CD4-positive, alpha-beta memory T cell (primary cell): ENCODE results near the gene GPAM. TPM values are rescaled to one million over a fixed set of nuclear protein-coding genes. Genes with fewer than 3 reads are reported as not detected.
"Not testable (repeated sequence)": the region's sequence is repeated elsewhere in the genome, so short reads cannot be mapped to it uniquely, and the experiment has no call there.

Source experiments
- CTCF ChIA-PET: fragments of 350-600 bp; sonication (Branson Sonifier 250); formaldehyde crosslinking; loops from one replicate; lab custom pipeline; 2021; ENCODE audit warnings: inconsistent platforms; ENCODE audit not compliant: partially characterized antibody; lab: Charles Lee
- POLR2A ChIA-PET: fragments of 350-600 bp; sonication (Branson Sonifier 250); formaldehyde crosslinking; loops from one replicate; lab custom pipeline; 2021; ENCODE audit not compliant: partially characterized antibody; lab: Charles Lee
- DNase-seq, 5 donors: peaks; one replicate each; pipeline versions ENCODE4 v3.0.0 to v3.0.0-alpha.2; 2020 to 2022; ENCODE audit warnings: mixed read lengths in 1 of 5
- H3K27ac ChIP-seq: one replicate; pipeline ENCODE4 v1.7.0; 2013; ENCODE audit warnings: low read depth, low read length
- H3K27me3 ChIP-seq: 2 replicates; pipeline ENCODE4 v1.7.0; 2013; ENCODE audit warnings: mild to moderate bottlenecking, low read length, moderate library complexity; ENCODE audit not compliant: insufficient read depth
- H3K36me3 ChIP-seq: 2 replicates; pipeline ENCODE4 v1.7.0; 2013; ENCODE audit warnings: mild to moderate bottlenecking, low read length, moderate library complexity; ENCODE audit not compliant: insufficient read depth
- H3K4me1 ChIP-seq: 2 replicates; pipeline ENCODE4 v1.7.0; 2013; ENCODE audit warnings: mild to moderate bottlenecking, low read length, moderate library complexity; ENCODE audit not compliant: insufficient read depth
- H3K4me3 ChIP-seq, 2 donors: one replicate each; pipeline ENCODE4 v1.7.0; 2013; ENCODE audit warnings: low read length in 2 of 2, mild to moderate bottlenecking in 1 of 2
- H3K9me3 ChIP-seq, 2 donors: one replicate each; pipeline ENCODE4 v1.7.0; 2013; ENCODE audit warnings: low read length in 2 of 2, control low read depth in 1 of 2; ENCODE audit not compliant: control insufficient read depth in 1 of 2
- H3K27ac Mint-ChIP-seq, 7 donors: one replicate each; pipeline ENCODE4 v1.8.0; 2020 to 2021; ENCODE audit warnings: mixed read lengths in 7 of 7, mild to moderate bottlenecking in 6 of 7, inconsistent platforms in 3 of 7, moderate library complexity in 3 of 7
- H3K27me3 Mint-ChIP-seq, 2 donors: one replicate each; pipeline ENCODE4 v1.8.0; 2020 to 2021; ENCODE audit warnings: mixed read lengths in 2 of 2
- H3K36me3 Mint-ChIP-seq, 2 donors: one replicate each; pipeline ENCODE4 v1.8.0; 2020 to 2021; ENCODE audit warnings: mixed read lengths in 2 of 2, inconsistent platforms in 1 of 2, mild to moderate bottlenecking in 1 of 2
- H3K4me1 Mint-ChIP-seq, 4 donors: one replicate each; pipeline ENCODE4 v1.8.0; 2020 to 2021; ENCODE audit warnings: mixed read lengths in 4 of 4, mild to moderate bottlenecking in 1 of 4
- H3K4me3 Mint-ChIP-seq, 8 donors: one replicate each; pipeline ENCODE4 v1.8.0; 2020 to 2021; ENCODE audit warnings: mixed read lengths in 8 of 8, mild to moderate bottlenecking in 7 of 8, moderate library complexity in 6 of 8, inconsistent platforms in 3 of 8
- H3K9me3 Mint-ChIP-seq, 8 donors: one replicate each; pipeline ENCODE4 v1.8.0; 2020 to 2021; ENCODE audit warnings: mixed read lengths in 8 of 8, mild to moderate bottlenecking in 5 of 8, inconsistent platforms in 3 of 8, moderate library complexity in 1 of 8
- intact Hi-C: fragments of 100-400 bp; cut with micrococcal nuclease; formaldehyde crosslinking; loops from one replicate; pipeline ENCODE4 v1.15.1; 2023
- polyA plus RNA-seq, 2 donors: library from polyadenylated mRNA; unstranded; fragments of 300-500 nt; fragmentation: Illumina TruSeq; gene quantifications; one replicate each; pipeline ENCODE4 v1.2.3, GENCODE V29; 2021
- total RNA-seq, 2 experiments: library from RNA; stranded (reverse); gene quantifications; one replicate each; pipeline ENCODE4 v1.2.3, GENCODE V29; 2021

Gene GPAM
- total and polyA plus RNA-seq, 4 experiments from 2014 or later = 1.9 to 8.8 (median 4.2) TPM

DNA sequence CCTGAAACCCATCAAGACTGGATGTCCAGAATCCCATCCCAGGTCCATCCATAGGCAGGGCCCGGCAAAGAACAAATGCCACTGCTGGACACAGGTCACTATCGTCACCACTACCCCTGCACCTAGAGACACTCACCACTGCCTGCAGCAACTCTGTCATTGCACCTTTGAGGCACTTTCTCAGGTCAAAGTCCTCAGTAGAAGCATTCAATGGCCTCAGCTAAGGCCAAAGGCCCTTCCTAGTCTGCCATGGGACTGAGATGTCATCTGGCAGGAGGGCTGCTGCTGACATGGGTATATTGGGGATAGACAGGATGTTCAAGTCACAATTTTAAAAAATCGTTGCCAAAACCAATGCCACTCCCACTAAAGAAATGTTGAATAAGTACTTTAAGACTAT is 58.7 kb downstream of the GPAM start:
- Histone ChIP-seq H3K9me3 (no peaks in the 10 kb centered on the region), H3K4me3 (no peak overlapping the region), H3K36me3 (no peaks in the 10 kb centered on the region), H3K27me3 (no peaks in the 10 kb centered on the region), H3K27ac (no peak overlapping the region), H3K4me1 (no peaks in the 10 kb centered on the region)
- Mint-ChIP-seq H3K4me3 (no peak overlapping the region), H3K9me3 (no peaks in the 10 kb centered on the region), H3K27me3 (peaks cover 2 to 4% of the 10 kb centered on the region in 2 donors), H3K4me1 (no peaks in the 10 kb centered on the region), H3K36me3 (no peaks in the 10 kb centered on the region), H3K27ac (no peak overlapping the region)
- POLR2A ChIA-PET = no interaction called here
- no peak for DNase-seq
- intact Hi-C loops = no loop called here
- CTCF ChIA-PET = interaction anchor here (2.9 to 16.9 kb wide), 2 partner anchors 11 to 13 kb away, joined by 20 to 161 read pairs; no protein-coding TSS in a partner anchor

DNA sequence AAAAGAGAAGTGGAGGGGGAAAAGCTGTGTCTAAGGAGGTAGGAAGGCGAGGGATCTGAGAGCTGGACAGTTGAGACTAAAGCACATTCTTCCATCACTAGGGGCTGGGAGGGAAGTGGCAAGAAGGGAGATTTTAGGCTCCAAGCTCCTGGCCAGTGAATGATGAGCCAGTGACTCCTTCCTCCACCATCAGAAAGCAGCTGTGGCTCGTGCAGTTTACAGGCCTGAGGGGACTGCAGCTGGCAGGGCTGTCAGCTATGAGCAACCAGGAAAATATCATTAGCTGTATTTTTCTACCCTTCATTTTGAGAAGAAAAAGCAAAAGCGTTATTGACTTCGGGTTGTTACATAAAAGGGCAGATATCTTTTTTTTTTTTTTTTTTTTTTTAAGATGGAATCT is 60.7 kb downstream of the GPAM start:
- Mint-ChIP-seq H3K4me1 (no peaks in the 10 kb centered on the region), H3K4me3 (no peak overlapping the region), H3K9me3 (no peaks in the 10 kb centered on the region), H3K36me3 (no peaks in the 10 kb centered on the region), H3K27me3 (peaks cover 2 to 6% of the 10 kb centered on the region in 2 donors), H3K27ac (no peak overlapping the region)
- no peaks in the 10 kb centered on the region for H3K27me3 ChIP-seq
- H3K4me1 ChIP-seq = no peaks in the 10 kb centered on the region
- no peak overlapping the region for H3K4me3 ChIP-seq
- H3K27ac ChIP-seq = no peak overlapping the region
- H3K36me3 ChIP-seq = no peaks in the 10 kb centered on the region
- CTCF ChIA-PET = interaction anchor here (2.9 to 16.9 kb wide), 2 partner anchors 9 to 15 kb away, joined by 20 to 161 read pairs; no protein-coding TSS in a partner anchor
- POLR2A ChIA-PET = no interaction called here
- intact Hi-C loops = no loop called here
- no peak for DNase-seq
- H3K9me3 ChIP-seq = no peaks in the 10 kb centered on the region

DNA sequence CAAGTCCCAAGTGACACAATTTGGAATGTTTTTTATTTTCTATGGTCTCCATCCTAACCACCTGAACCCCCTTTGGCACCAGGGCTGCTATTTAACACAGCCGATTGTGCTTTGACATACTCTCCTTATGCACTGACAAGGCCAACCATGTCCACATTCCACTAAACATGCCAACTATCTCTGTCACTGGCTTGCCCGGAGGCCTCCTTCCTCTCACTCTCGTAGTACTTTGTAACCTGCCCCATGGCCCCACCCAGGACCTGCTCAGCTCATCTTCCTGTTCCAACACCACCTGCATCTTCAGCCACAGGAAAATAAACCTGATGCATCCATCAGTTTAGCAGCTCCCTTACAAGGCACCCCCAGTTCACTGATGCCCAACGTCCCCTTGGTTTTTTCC is 63.1 kb downstream of the GPAM start:
- Mint-ChIP-seq H3K27ac (no peak overlapping the region), H3K36me3 (no peaks in the 10 kb centered on the region), H3K9me3 (no peaks in the 10 kb centered on the region), H3K4me3 (no peak overlapping the region), H3K4me1 (no peaks in the 10 kb centered on the region), H3K27me3 (peaks cover 0 to 6% of the 10 kb centered on the region in 2 donors)
- ChIA-PET CTCF (interaction anchor here (16.9 kb wide), 1 partner anchor 18 kb away, joined by 161 read pairs; no protein-coding TSS in a partner anchor), POLR2A (no interaction called here)
- DNase-seq = no peak
- Histone ChIP-seq H3K4me1 (no peaks in the 10 kb centered on the region), H3K4me3 (no peak overlapping the region), H3K27ac (no peak overlapping the region), H3K27me3 (no peaks in the 10 kb centered on the region), H3K9me3 (no peaks in the 10 kb centered on the region), H3K36me3 (no peaks in the 10 kb centered on the region)
- intact Hi-C loops = no loop called here

DNA sequence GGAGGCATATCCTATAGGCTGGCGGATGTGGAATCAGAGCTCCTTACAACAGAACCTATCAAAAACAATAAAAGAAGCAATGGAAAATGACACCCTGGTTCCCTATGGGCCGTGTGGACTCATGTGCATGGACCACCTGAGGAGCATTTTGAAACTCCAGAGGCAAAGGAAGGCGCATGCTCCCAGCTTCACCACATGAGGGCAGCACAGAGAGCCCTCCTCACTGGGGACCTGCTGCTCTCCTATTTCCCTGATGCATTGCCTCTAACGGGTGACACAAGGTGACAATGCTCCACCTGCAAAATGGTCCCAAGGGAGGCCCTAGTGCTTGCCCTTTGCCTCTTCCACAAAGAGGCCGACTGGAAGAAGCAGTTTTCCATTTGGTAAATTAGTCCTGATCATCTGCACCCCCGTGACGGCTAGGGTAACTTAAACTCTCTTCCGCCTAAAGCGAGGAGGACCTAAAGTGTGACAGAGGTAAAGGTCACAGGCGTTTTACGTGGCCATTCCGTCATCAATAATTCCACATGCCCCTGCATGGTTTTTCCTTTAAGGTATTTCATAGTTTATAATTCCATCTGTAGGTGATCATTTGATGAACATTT is 67.7 kb downstream of the GPAM start:
- H3K27me3 ChIP-seq = no peaks in the 10 kb centered on the region
- H3K9me3 ChIP-seq = no peaks in the 10 kb centered on the region
- DNase-seq = peak in 4 of 5 donors; percentile 11 to 23 (median 20)
- peaks cover 0 to 6% of the 10 kb centered on the region in 2 donors for H3K27me3 Mint-ChIP-seq
- CTCF ChIA-PET = interaction anchor here (0.6 to 16.9 kb wide), 6 partner anchors 8 to 495 kb away, joined by 3 to 161 read pairs (median 13); no protein-coding TSS in a partner anchor
- no peak overlapping the region for H3K4me3 Mint-ChIP-seq
- no peaks in the 10 kb centered on the region for H3K9me3 Mint-ChIP-seq
- no peaks in the 10 kb centered on the region for H3K4me1 Mint-ChIP-seq
- H3K4me1 ChIP-seq = no peaks in the 10 kb centered on the region
- no peaks in the 10 kb centered on the region for H3K36me3 ChIP-seq
- H3K27ac ChIP-seq = no peak overlapping the region
- H3K36me3 Mint-ChIP-seq = no peaks in the 10 kb centered on the region
- no peak overlapping the region for H3K27ac Mint-ChIP-seq
- intact Hi-C loops = loop anchor here (10.0 kb wide), 2 partner anchors 199 to 1099 kb away; no protein-coding TSS in a partner anchor
- no peak overlapping the region for H3K4me3 ChIP-seq
- POLR2A ChIA-PET = no interaction called here

DNA sequence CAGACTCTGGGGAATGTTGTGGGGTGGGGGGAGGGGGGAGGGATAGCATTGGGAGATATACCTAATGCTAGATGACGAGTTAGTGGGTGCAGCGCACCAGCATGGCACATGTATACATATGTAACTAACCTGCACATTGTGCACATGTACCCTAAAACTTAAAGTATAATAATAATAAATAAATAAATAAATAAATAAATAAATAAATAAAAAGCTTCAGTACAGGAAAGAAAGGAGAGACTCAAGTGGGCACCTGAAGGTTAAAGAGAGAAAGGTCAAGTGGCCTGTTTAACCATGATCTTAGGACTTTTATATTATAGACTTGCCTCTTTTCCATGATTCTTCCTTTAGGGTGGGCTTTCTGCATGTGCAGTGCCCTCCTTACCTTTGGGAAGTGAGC is 73.8 kb downstream of the GPAM start:
- H3K9me3 ChIP-seq, H3K4me3 Mint-ChIP-seq, H3K27ac ChIP-seq, H3K9me3 Mint-ChIP-seq, H3K4me1 ChIP-seq, H3K27me3 ChIP-seq, H3K4me3 ChIP-seq, CTCF ChIA-PET, H3K36me3 Mint-ChIP-seq, DNase-seq, POLR2A ChIA-PET, H3K27me3 Mint-ChIP-seq, H3K36me3 ChIP-seq, H3K27ac Mint-ChIP-seq, H3K4me1 Mint-ChIP-seq: not testable (repeated sequence)
- intact Hi-C loops = loop anchor here (10.0 kb wide), 2 partner anchors 205 to 1105 kb away; no protein-coding TSS in a partner anchor

Other genes starting within 250 kb of the GPAM start
- not detected for gene TECTB, start 99.6 kb upstream of the GPAM start, total RNA-seq
- not detected for gene TECTB, start 99.6 kb upstream of the GPAM start, polyA plus RNA-seq
- 10 to 100 TPM; 51.8 to 53.8 TPM for gene ACSL5, start 190.4 kb upstream of the GPAM start, total RNA-seq
- 10 to 100 TPM; 62.2 to 83.8 TPM for gene ACSL5, start 190.4 kb upstream of the GPAM start, polyA plus RNA-seq